ENCODE measurements around the gene TK2. TPM values are rescaled to one million over a fixed set of nuclear protein-coding genes. Genes with fewer than 3 reads are reported as not detected.

Gene TK2
- total and polyA plus RNA-seq, 2 experiments from 2014 or later, result 1.8 to 4.2 TPM

DNA sequence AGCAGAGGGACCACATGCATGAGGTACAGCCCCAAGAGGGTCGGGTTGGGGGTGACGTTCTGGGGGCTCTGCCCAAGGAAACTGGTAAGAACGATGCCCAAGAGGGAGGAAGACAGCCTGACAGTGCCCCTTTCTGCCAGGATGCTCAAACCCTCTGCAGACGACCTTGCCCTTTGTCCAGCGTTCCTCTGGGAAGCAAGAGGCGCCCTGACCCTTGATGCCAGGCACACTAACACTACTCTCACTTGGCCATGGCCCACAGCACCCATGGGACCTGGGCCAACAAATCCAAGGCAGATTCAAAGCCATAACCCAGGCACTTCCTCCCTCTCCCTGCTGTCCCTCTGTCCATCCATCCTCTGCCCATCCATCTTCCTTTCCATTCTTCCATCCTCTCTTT, 20.4 kb downstream of the TK2 start:
- Mint-ChIP-seq H3K27ac (no peak overlapping the region), H3K4me3 (no peak overlapping the region), H3K27me3 (ENCODE audit: insufficient read depth, low read depth, poor library complexity) (peaks cover 2% of the 10 kb centered on the region), H3K4me1 (no peaks in the 10 kb centered on the region), H3K36me3 (ENCODE audit: low read depth) (peaks cover 3% of the 10 kb centered on the region; the same call in 1 of the 3 replicates), H3K9me3 (no peaks in the 10 kb centered on the region; the same call in 2 of the 3 replicates)
- Histone ChIP-seq H3K27ac (ENCODE audit: low read depth) (no peak overlapping the region), H4K20me1 (replicated peaks; ENCODE audit: insufficient read depth) (no peaks in the 10 kb centered on the region; the same call in 1 of the 2 replicates), H3F3A (replicated peaks; ENCODE audit: low read depth) (no peaks in the 10 kb centered on the region), H3K9me2 (ENCODE audit: insufficient read depth) (no peaks in the 10 kb centered on the region), H2AFZ (no peak overlapping the region), H3K79me2 (replicated peaks; ENCODE audit: insufficient read depth) (no peaks in the 10 kb centered on the region), H3K4me1 (ENCODE audit: insufficient read depth) (no peaks in the 10 kb centered on the region), H3K36me3 (ENCODE audit: insufficient read depth) (no peaks in the 10 kb centered on the region), H3K4me3 (no peak overlapping the region), H3K4me2 (no peak overlapping the region), H3K27me3 (ENCODE audit: insufficient read depth) (no peaks in the 10 kb centered on the region)
- no peak for TF ChIP-seq JUNB (IDR thresholded peaks at IDR 0.05; ENCODE audit: unreplicated experiment)
- TF ChIP-seq REST (IDR thresholded peaks at IDR 0.05; ENCODE audit: unreplicated experiment), result no peak
- TF ChIP-seq, protein P1, sequence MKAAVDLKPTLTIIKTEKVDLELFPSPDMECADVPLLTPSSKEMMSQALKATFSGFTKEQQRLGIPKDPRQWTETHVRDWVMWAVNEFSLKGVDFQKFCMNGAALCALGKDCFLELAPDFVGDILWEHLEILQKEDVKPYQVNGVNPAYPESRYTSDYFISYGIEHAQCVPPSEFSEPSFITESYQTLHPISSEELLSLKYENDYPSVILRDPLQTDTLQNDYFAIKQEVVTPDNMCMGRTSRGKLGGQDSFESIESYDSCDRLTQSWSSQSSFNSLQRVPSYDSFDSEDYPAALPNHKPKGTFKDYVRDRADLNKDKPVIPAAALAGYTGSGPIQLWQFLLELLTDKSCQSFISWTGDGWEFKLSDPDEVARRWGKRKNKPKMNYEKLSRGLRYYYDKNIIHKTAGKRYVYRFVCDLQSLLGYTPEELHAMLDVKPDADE (IDR thresholded peaks at IDR 0.05), result no peak
- TF ChIP-seq, protein P2, sequence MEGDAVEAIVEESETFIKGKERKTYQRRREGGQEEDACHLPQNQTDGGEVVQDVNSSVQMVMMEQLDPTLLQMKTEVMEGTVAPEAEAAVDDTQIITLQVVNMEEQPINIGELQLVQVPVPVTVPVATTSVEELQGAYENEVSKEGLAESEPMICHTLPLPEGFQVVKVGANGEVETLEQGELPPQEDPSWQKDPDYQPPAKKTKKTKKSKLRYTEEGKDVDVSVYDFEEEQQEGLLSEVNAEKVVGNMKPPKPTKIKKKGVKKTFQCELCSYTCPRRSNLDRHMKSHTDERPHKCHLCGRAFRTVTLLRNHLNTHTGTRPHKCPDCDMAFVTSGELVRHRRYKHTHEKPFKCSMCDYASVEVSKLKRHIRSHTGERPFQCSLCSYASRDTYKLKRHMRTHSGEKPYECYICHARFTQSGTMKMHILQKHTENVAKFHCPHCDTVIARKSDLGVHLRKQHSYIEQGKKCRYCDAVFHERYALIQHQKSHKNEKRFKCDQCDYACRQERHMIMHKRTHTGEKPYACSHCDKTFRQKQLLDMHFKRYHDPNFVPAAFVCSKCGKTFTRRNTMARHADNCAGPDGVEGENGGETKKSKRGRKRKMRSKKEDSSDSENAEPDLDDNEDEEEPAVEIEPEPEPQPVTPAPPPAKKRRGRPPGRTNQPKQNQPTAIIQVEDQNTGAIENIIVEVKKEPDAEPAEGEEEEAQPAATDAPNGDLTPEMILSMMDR (conservative IDR thresholded peaks at IDR 0.05; ENCODE audit: low read depth in 2 of 2), result no peak
- no peak for TF ChIP-seq ZNF114 (CRISPR knock-in tag; IDR thresholded peaks at IDR 0.05)
- no peak for TF ChIP-seq EZH2phosphoT487 (IDR thresholded peaks at IDR 0.05; ENCODE audit: unreplicated experiment)
- no peak for TF ChIP-seq EZH2 (IDR thresholded peaks at IDR 0.05; ENCODE audit: low read depth, unreplicated experiment)
- no peak for ATAC-seq
- DNase-seq (ENCODE audit: low spot score), result no peak

DNA sequence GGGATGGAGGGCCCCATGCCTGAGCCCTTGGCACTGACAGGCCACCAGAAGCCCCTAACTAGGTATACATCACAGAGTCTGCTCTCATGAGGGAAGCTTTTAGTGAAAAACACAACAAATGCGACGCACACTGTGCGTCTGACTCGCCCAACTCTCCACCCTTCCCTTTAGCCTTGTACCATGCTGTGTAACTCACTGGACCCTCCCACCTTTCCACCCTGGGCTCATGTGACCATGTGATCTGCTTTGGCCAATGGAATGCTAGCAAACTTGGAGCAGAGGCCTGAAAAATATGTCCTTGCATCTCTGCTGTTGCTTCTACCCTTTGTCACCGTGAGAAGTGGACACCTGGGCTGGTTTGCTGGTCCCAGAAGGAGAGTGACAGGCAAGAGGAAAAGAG, 21.6 kb downstream of the TK2 start:
- DNase-seq (ENCODE audit: low spot score), result no peak
- no peak for TF ChIP-seq EZH2phosphoT487 (IDR thresholded peaks at IDR 0.05; ENCODE audit: unreplicated experiment)
- TF ChIP-seq, protein P2 (conservative IDR thresholded peaks at IDR 0.05; ENCODE audit: low read depth in 2 of 2), result no peak
- TF ChIP-seq POLR2AphosphoS5 (IDR thresholded peaks at IDR 0.05; ENCODE audit: low read depth), result no peak
- TF ChIP-seq REST (IDR thresholded peaks at IDR 0.05; ENCODE audit: unreplicated experiment), result no peak
- no peak for TF ChIP-seq JUNB (IDR thresholded peaks at IDR 0.05; ENCODE audit: unreplicated experiment)
- no peak for TF ChIP-seq ZNF331 (CRISPR knock-in tag; IDR thresholded peaks at IDR 0.05; ENCODE audit: low read depth)
- TF ChIP-seq ZNF114 (CRISPR knock-in tag; IDR thresholded peaks at IDR 0.05), result no peak
- TF ChIP-seq, protein P1 (IDR thresholded peaks at IDR 0.05), result no peak

More for the DNA sequence above, 21.6 kb downstream of the TK2 start:
- H3K4me3 ChIP-seq, result no peak overlapping the region
- no peak overlapping the region for H3K27ac ChIP-seq (ENCODE audit: low read depth)
- H3K4me3 Mint-ChIP-seq, result no peak overlapping the region
- no peak overlapping the region for H2AFZ ChIP-seq
- no peaks in the 10 kb centered on the region for H3F3A ChIP-seq (replicated peaks; ENCODE audit: low read depth)
- no peak overlapping the region for H3K27ac Mint-ChIP-seq
- H3K27me3 Mint-ChIP-seq (ENCODE audit: insufficient read depth, low read depth, poor library complexity), result peaks cover 2% of the 10 kb centered on the region
- no peaks in the 10 kb centered on the region for H3K4me1 Mint-ChIP-seq
- no peaks in the 10 kb centered on the region for H3K79me2 ChIP-seq (replicated peaks; ENCODE audit: insufficient read depth)
- H3K9me2 ChIP-seq (ENCODE audit: insufficient read depth), result no peaks in the 10 kb centered on the region
- H3K36me3 ChIP-seq (ENCODE audit: insufficient read depth), result no peaks in the 10 kb centered on the region
- H3K36me3 Mint-ChIP-seq (ENCODE audit: low read depth), result 0 out of 3 replicates have a peak, but pooled peaks cover 3% of the 10 kb centered on the region
- H3K27me3 ChIP-seq (ENCODE audit: insufficient read depth), result no peaks in the 10 kb centered on the region
- no peak for ATAC-seq
- no peaks in the 10 kb centered on the region; the same call in 2 of the 3 replicates for H3K9me3 Mint-ChIP-seq
- H4K20me1 ChIP-seq (replicated peaks; ENCODE audit: insufficient read depth), result no peaks in the 10 kb centered on the region; the same call in 1 of the 2 replicates
- no peak overlapping the region for H3K4me2 ChIP-seq
- no peaks in the 10 kb centered on the region for H3K4me1 ChIP-seq (ENCODE audit: insufficient read depth)

Data from GM23338 (cell line).